Dermis microvascular lymphatic vessel endothelial cell (primary cell): ENCODE data around the gene RUFY3. TPM values are rescaled to one million over a fixed set of nuclear protein-coding genes. Genes with fewer than 3 reads are reported as not detected.
"Not testable (repeated sequence)": the region's sequence is repeated elsewhere in the genome, so short reads cannot be mapped to it uniquely, and the experiment has no call there.

Experiments used
- DNase-seq, 2 donors: peaks; one replicate each; pipeline versions ENCODE4 v3.0.0 to v3.0.0-alpha.2; 2010; ENCODE audit warnings: low read depth in 2 of 2
- total RNA-seq: library from RNA; depleted of rRNA; stranded (reverse); fragments of >200 nt; gene quantifications from 2 replicates; pipeline ENCODE4 v1.2.1, GENCODE V29; 2014

The RUFY3 gene, protein sequence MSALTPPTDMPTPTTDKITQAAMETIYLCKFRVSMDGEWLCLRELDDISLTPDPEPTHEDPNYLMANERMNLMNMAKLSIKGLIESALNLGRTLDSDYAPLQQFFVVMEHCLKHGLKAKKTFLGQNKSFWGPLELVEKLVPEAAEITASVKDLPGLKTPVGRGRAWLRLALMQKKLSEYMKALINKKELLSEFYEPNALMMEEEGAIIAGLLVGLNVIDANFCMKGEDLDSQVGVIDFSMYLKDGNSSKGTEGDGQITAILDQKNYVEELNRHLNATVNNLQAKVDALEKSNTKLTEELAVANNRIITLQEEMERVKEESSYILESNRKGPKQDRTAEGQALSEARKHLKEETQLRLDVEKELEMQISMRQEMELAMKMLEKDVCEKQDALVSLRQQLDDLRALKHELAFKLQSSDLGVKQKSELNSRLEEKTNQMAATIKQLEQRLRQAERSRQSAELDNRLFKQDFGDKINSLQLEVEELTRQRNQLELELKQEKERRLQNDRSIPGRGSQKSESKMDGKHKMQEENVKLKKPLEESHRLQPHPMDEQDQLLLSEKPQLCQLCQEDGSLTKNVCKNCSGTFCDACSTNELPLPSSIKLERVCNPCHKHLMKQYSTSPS
- 25.4 and 29.6 TPM in 2 replicates for total RNA-seq

DNA sequence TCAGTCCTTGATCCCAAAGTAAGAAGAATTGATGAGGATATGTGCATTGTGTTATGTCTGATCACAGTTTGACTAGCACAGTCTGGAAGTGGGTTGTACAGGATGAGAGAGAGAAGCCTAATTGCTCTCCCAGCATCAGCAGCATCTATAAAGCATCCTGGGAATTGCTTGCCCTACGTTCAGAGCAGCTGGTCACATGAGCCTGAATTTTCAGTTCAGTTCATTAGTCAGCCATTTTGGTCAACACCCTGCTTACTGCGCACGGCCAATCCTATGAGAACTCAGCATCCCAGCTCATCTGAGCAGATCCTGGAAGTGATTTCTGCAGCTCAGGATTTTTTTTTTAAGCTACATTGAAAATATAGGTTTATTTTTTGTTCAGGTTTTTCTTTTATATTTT, at the start of gene RUFY3:
RUFY3 (plus strand) TSS at position 218 of the 400 bp plus-strand sequence. CDS start 610 bp downstream, outside the sequence.
- DNase-seq, result peak in 1 of 2 donors; percentile 61

DNA sequence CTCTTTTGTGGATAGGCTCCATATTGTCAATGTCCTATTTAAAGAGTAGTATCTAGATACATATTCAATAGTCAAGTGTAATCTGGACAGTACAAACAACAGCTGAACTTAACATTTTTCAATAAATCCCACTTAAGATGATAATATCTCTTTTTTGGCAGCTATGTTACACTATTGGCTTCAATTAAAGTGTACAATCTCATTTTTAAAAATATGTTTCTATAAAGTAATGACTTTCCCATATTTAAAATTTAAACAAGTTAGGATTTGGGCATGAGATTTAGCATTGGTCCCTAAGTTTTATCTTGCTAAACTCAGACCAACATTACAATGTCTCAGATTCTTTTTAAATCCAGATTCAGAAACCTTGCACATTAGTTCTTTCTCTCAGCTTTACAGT, 47.6 kb upstream of the RUFY3 start:
- DNase-seq, result no peak

DNA sequence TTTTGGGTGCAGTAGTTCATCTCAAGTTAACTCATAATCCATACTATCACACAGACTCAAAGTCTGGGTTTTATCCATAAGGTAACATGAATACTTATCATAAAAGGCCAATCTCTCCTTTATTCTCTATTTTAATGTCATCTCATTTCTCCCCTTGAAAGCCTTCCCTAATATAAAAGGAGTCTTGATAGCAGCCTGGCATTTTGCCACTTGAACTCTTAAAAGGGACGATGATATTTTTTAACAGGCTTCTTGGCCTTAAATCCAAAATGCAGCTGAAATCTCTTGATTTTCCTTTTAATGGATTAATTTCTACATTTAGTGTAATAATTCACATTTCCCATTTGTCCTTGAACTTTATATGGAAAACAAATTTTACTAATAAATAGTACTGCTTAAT, 47.0 kb upstream of the RUFY3 start:
- DNase-seq, result no peak

DNA sequence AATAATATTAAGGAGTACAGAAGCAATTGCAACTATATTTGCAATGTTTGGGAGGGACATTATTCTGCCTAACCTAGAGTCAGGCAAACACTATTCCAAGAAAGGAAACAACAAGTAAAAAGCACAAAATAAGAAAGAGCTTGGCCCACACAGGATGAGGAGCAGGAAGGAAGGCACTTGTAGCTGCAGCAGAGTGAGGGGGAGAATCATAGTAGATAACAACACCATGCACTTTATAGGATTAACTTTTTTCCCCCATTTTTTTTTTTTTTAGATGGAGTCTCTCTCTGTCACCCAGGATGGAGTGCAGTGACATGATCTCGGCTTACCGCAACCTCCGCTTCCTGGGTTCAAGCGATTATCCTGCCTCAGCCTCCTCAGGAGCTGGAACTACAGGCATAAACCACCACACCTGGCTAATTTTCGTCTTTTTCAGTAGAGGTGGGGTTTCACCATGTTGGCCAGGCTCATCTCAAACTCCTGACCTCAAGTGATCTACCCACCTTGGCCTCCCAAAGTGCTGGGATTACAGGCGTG, 45.1 kb upstream of the RUFY3 start:
- DNase-seq, result no peak

DNA sequence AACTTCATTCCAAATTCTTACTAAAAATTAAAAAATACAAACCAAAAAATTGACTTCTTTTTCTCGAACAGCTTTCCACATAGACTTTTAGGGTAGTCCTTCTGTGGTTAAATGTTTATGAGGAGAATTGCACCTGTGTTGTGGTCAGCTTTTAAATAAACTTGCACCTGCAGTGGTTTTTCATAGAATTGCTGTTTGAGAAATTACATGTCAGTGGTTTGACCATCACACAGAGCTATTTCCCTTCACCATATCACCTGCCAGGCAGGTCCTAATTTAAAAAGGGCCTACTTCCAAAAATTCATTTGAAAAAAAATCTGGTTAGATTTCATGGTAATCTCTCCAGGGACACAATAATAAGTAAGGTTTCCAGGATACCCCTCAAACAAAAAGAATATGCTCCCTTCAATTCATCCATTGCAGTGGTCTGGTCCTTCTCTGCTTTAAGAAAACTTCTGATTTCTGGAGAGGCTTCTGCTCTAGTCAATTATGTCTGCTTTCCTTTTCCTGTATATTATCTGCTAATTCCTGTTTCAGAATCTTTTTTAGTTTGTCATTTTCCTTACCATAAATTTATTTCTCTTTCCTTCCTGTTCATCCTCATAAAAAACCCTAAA, 43.3 kb upstream of the RUFY3 start:
- no peak for DNase-seq

DNA sequence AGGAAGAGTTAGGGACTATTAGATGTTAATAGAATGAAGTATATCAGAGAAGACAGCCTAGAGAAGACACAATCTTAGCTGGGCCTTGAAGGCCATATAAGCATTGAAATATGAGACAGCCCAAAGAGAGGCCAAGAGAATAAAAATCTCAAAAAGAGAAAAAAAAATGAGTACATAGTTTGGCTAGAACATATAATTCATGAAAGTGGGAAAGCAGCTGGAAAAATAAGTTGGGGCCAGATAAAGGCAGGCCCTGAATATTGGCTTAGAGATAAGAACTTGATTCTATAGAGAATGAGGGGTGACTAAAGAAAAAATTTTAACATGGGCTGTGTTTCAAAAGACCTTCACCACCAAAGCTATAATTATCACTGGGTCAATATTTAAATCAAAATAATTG, 40.8 kb upstream of the RUFY3 start:
- DNase-seq, result no peak

DNA sequence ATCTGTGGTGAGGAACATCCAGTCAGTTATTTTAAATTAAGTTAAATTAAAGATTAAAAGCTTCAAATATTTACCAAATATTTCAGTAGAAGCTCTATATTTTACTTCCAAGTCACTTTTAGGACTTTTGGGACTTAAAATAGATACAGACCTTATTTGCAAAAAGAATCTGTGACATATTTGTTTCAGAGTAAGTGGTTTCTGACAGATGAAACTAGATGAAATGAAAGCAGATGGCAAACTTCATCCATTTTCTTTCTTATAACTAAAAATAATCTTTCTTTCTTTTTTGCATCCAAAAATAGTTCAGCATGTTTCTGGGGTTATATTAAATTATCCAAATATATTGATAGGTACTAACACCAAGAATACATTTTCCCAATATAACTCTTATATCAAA, 40.1 kb upstream of the RUFY3 start:
- DNase-seq, result no peak

DNA sequence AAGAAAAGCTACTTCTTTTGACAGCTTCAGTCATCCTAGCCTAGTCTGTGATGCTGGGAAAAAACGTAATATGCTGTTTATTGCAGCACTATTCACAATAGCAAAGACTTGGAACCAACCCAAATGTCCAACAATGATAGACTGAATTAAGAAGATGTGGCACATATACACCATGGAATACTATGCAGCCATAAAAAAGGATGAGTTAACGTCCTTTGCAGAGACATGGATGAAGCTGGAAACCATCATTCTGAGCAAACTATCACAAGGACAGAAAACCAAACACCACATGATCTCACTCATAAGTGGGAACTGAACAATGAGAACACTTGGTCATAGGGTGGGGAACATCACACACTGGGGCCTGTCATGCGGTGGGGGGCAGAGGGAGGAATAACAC, 39.6 kb upstream of the RUFY3 start:
- DNase-seq, result not testable (repeated sequence)

DNA sequence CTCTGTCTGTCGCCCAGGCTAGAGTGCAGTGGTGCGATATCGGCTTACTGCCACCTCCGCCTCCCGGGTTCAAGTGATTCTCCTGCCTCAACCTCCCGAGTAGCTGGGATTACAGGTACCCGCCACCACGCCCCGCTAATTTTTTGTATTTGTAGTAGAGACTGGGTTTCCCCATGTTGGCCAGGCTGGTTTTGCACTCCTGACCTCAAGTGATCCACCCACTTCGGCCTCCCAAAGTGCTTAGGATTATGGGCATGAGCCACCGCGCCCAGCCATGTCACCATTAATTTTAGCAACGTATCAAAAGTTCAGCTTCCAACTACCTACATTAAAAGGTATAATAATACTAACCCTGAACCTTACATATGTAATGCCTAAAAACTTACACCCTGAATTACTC, 34.4 kb upstream of the RUFY3 start:
- DNase-seq, result peak in 1 of 2 donors; percentile 0

DNA sequence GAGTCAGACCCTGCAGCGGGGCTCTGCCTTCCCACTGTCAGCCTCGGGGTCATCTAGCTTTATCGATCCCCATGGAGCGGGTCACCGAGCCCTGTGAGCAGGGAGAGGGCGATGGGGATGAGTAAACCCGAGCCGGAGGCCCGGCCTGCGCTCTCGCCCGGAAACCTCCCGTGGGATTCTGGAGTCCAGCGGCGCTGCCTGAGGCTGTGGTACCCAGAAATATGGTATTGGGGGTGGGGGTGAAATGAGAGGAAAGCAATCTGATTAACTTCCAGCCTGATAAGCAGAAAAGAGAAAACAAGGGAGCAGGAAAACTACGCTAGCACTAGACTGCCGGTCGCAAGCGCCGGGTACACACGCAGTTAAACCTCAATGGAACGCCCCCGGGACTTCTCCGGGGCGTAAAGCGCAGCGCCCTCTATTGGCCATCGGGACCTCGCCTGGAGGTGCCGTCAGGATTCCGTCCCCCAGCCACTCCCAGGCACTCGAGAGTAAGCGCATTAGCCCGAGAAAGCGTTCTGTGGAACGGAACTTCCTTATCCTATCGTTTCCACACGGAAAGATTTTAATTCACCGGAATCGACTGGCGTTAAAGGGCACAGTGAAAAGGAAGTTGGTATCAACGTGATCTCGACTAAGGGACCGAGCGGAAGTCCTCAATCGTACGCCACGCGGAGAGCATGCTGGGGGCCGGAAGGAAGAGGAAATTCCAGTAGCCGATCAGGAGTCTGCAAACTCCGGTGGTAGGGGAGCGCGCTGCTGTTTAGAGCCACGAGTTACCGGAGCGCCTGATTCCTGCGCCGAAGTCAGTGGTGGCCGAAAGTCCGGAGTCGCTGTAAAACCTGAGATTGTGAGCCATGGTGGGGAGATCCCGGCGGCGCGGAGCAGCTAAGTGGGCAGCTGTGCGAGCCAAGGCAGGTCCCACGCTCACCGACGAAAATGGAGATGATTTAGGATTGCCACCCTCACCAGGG, 33.7 kb upstream of the RUFY3 start, which contains the start of gene UTP3:
UTP3 (plus strand) TSS at position 712 of the 974 bp plus-strand sequence; CDS start at position 858, 146 bp downstream.
- peak; percentile 96 to 98 for DNase-seq

DNA sequence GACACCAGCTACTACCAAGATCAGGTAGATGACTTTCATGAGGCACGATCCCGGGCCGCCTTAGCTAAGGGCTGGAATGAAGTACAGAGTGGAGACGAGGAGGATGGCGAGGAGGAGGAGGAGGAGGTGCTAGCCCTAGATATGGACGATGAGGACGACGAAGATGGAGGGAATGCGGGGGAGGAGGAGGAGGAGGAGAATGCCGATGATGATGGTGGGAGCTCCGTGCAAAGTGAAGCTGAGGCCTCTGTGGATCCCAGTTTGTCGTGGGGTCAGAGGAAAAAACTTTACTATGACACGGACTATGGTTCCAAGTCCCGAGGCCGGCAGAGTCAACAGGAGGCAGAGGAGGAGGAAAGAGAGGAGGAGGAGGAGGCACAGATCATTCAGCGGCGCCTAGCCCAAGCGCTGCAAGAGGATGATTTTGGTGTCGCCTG, 33.0 kb upstream of the RUFY3 start:
- DNase-seq, result no peak

DNA sequence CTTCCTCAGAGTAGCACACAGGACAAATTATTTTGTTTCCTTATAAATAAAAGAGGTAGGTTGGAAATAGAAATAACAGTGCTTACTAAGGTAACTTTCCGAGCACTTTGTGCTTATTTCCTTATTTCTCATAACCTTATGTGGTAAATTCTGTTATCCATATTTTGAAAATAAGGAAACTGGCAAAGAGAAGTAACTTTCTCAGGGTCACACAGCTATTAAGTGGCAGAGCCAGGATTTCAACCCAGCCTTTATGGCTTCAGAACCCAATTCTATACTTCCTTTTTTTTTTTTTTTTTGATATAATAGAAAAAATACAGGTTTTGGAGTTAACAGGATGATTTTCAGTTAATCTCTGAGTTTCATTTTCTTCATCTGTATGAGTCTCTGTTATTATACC, 30.1 kb upstream of the RUFY3 start:
- DNase-seq, result no peak

DNA sequence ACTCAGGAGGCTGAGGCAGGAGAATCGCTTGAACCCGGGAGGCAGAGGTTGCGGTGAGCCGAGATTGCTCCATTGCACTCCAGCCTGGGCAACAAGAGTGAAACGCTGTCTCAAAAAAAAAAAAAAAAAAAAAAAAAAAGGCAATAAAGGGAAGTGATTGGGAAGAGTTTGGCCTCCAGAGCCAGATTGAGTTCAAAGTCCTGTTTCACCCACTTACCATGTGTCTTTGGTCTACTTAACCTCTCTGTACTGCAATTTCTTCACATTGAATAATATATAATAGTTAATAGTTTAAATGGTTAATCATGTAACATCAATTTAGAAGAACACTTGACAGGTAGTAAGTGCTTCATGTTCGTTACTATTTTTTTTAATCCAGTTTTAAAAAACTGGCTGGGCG, 27.1 kb upstream of the RUFY3 start:
- not testable (repeated sequence) for DNase-seq

DNA sequence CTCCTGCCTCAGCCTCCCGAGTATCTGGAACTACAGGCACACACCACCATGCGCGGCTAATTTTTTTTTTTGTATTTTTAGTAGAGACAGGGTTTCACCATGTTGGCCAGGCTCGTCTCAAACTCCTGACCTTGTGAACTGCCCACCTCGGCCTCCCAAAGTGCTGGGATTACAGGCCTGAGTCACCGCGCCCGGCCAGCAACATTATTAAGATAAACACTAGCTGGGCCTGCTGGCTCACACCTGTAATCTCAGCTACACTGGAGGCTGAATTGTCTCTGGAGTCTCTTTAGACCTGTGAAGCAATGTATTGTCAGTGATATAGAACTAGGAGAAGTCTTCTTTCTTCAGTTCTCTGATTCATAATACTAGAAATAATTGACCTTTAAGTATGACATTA, 23.3 kb upstream of the RUFY3 start:
- not testable (repeated sequence) for DNase-seq

DNA sequence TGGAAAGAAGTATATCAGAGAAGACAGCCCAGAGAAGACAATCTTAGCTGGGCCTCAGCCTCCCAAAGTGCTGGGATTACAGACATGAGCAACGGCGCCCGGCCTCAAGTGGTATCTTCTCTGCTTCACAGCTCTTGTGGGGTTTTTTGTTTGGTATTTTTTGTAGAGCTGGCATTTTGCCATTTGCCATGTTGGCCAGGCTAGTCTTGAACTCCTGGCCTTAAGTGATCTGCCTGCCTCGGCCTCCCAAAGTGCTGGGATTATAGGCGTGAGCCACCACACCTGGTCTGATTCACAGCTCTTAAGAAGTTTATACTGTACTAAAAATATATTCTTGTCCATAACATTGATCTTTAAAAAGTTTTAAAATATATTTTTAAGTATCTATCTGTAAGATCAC, 21.1 kb upstream of the RUFY3 start:
- no peak for DNase-seq

DNA sequence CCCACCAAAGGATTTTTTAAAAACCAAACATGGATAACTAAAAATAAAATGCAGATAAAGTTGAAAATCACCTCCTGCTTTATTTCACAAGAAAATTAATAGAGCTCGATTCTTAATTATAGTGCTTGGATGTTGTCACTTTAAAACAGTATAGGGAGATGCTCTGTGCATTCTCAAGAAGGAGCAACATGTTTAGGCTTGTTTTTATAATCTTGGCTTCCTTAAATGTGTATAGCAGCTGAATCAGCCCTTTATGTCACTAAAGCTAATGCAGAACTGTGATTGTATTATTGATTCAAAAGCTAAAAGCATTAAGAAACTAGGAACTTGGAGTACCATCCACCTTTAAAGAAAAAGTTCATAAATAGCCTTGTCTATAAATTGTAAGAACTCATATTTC, 20.5 kb upstream of the RUFY3 start:
- DNase-seq, result no peak

DNA sequence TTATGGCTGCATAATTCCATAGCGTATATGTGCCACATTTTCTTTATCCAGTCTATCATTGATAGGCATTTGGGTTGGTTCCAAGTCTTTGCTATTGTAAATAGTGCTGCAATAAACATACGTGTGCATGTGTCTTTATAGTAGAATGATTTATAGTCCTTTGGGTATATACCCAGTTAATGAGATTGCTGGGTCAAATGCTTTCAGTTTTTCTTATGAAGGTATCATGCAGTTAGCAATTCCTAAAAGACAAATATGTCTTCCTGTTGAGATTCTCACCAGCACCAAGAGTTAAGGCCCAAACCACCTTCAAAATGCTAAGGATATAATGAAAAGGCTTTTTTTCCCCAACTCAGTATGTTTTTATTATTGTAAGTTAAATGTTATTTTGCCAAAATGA, 19.2 kb upstream of the RUFY3 start:
- not testable (repeated sequence) for DNase-seq

DNA sequence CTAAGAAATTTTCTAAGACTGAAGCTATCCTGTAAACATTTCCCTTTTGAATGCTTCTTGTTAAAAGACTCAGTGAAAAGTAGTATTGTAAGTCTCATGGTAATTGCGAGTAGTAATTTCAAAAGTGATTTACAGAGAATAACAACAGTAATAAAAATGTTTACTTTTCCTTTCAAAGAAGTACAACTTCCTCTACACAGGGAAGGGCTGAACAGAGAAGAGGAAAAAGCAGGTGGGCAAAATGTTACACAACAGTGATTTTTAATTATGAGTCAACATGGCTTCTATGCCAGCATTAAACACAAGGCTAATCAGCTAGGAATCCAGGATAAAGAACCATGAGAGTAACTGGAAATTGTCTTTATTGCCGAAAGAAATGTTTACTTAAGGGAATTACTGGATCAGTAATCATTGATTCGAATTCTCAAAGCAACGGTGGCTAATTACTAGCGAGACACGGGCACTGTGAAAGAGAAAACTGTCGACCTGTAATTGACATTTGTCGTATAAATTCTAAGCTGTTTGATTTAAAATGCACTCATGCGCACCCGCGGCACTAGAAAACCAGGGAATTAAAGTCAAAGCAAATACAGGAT, 18.0 kb upstream of the RUFY3 start:
- peak in 1 of 2 donors; percentile 26 for DNase-seq

DNA sequence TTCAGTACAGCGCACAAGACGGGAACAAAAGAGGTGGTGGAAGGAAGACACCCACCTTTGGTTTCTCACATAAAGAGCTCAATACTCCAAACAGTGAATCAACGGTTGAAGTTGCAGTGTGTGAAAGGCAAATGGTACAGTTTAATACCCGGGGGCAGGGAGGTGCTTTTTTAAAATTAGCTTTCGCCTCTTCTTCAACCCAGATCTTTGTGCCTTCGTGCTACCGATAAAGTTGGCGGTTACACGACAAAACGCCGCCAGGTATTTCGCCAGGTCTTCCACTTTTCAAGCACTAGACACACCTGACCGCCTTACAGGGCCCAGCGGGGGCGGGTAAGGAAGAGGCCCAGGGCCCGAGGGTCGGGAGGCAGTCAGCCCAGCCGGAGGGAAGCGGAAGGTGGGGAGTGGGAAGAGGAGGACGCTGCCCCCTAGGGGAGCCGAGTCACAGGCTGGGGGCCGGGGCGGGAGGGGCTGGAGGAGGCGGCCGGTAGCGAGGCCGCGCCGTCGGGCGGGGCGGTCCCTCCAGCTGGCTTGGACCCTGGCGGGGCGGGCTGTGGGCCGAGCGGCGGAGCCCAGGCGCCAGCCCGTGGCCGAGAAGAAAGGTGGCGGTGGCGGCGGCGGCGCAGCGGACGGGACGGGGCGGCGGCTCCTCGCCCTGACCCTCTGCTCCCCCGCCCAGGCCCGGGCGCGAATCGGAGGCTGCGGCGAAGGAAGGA, 17.4 kb upstream of the RUFY3 start:
- DNase-seq, result peak; percentile 53 to 86

DNA sequence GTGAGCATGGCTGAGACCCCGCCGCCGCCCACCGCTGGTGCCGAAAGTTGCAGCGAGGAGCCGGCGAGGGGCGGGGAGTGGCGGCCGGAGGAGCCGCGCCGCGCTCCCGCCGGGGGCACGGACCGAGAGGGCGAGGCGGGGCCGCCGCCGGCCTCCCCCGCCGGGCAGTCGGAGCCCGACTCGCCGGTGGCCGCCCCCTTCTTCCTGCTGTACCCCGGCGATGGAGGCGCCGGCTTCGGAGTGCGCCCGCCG, 16.9 kb upstream of the RUFY3 start:
- no peak for DNase-seq
